Natural killer cell (primary cell): ENCODE results near the gene LRRC8E. TPM values are rescaled to one million over a fixed set of nuclear protein-coding genes. Genes with fewer than 3 reads are reported as not detected.

Experiments used
- ATAC-seq, 3 donors: fragments of 150-1000 bp in 2 of 3; fragments of 200-7000 bp in 1 of 3; cut with Tn5 transposase; 1 replicate in 1 of 3; 2 replicates in 2 of 3; pipeline ENCODE4 v1.10.0; 2021; ENCODE audit warnings: mild to moderate bottlenecking in 2 of 3, moderate library complexity in 2 of 3
- DNase-seq, 2 donors: peaks; one replicate each; pipeline versions ENCODE4 v3.0.0 to v3.0.0-alpha.2; 2013 to 2021; ENCODE audit warnings: mixed read lengths in 1 of 2
- H3K27ac ChIP-seq: one replicate; pipeline ENCODE4 v1.5.1; 2013; ENCODE audit warnings: mild to moderate bottlenecking, low read length
- H3K27me3 ChIP-seq: one replicate; pipeline ENCODE4 v1.6.1; 2013; ENCODE audit warnings: low read length; ENCODE audit not compliant: control insufficient read depth, insufficient read depth
- H3K36me3 ChIP-seq: one replicate; pipeline ENCODE4 v1.6.1; 2013; ENCODE audit warnings: low read length; ENCODE audit not compliant: control insufficient read depth, insufficient read depth
- H3K4me1 ChIP-seq: one replicate; pipeline ENCODE4 v1.6.1; 2013; ENCODE audit warnings: low read length; ENCODE audit not compliant: control insufficient read depth, insufficient read depth
- H3K4me3 ChIP-seq: one replicate; pipeline ENCODE4 v1.5.1; 2013; ENCODE audit warnings: low read length
- H3K9me3 ChIP-seq: one replicate; pipeline ENCODE4 v1.6.1; 2013; ENCODE audit warnings: low read length; ENCODE audit not compliant: control insufficient read depth, insufficient read depth
- H3K27ac Mint-ChIP-seq, 2 donors: one replicate each; pipeline ENCODE4 v1.8.0; 2022; ENCODE audit warnings: mild to moderate bottlenecking in 2 of 2, mixed read lengths in 2 of 2, moderate library complexity in 1 of 2
- H3K27me3 Mint-ChIP-seq, 2 donors: one replicate each; pipeline ENCODE4 v1.8.0; 2022; ENCODE audit warnings: low read depth in 2 of 2, mixed read lengths in 2 of 2
- H3K36me3 Mint-ChIP-seq: one replicate; pipeline ENCODE4 v1.8.0; 2022; ENCODE audit warnings: mixed read lengths
- H3K4me1 Mint-ChIP-seq, 2 donors: one replicate each; pipeline ENCODE4 v1.8.0; 2022; ENCODE audit warnings: mixed read lengths in 2 of 2
- H3K4me3 Mint-ChIP-seq: one replicate; pipeline ENCODE4 v1.8.0; 2022; ENCODE audit warnings: mild to moderate bottlenecking, moderate library complexity, mixed read lengths
- H3K9me3 Mint-ChIP-seq, 2 donors: one replicate each; pipeline ENCODE4 v1.8.0; 2022; ENCODE audit warnings: mixed read lengths in 2 of 2
- WGBS: methylation state at CpG from one replicate; pipeline ENCODE4 v1.1.7; 2013; ENCODE audit warnings: missing lambda C conversion rate; ENCODE audit not compliant: insufficient coverage; 5-methylcytosine and 5-hydroxymethylcytosine counted together
- intact Hi-C: fragments of 100-400 bp; cut with micrococcal nuclease; formaldehyde crosslinking; loops from one replicate; pipeline ENCODE4 v1.14.2; 2022
- total RNA-seq, 4 donors: library from RNA; stranded (reverse); fragments of 120-200 nt in 1 of 4; gene quantifications; one replicate each; pipeline versions ENCODE4 v1.2.3 to v1.2.4, GENCODE V29; 2013 to 2022
- TF ChIP-seq, protein P1 (sequence below): fragments of 200-600 bp; IDR thresholded peaks from one replicate; pipeline ENCODE4 v1.8.0; 2022; ENCODE audit warnings: antibody characterized with exemption

LRRC8E gene
- total RNA-seq, 3 donors from 2014 or later (not counting 1 experiment from before 2014, with no cell fraction given): not detected

GRCh38 chr19:7869910-7870511 is 18.3 kb upstream of the LRRC8E start:
- H3K4me1 ChIP-seq: peaks cover 56% of the 10 kb centered on the region
- H3K9me3 Mint-ChIP-seq: no peaks in the 10 kb centered on the region
- peak overlapping the region; percentile 86 to 89 for H3K27ac Mint-ChIP-seq
- peak in 2 of 3 donors; percentile 4 to 6 for ATAC-seq
- H3K36me3 ChIP-seq: no peaks in the 10 kb centered on the region
- DNase-seq: peak; percentile 41 to 78
- H3K27ac ChIP-seq: no peak overlapping the region
- H3K4me1 Mint-ChIP-seq: peaks cover 12 to 35% of the 10 kb centered on the region in 2 donors
- no peaks in the 10 kb centered on the region for H3K36me3 Mint-ChIP-seq
- peaks cover 4% of the 10 kb centered on the region for H3K9me3 ChIP-seq
- H3K27me3 ChIP-seq: peaks cover 28% of the 10 kb centered on the region
- TF ChIP-seq, protein P1, sequence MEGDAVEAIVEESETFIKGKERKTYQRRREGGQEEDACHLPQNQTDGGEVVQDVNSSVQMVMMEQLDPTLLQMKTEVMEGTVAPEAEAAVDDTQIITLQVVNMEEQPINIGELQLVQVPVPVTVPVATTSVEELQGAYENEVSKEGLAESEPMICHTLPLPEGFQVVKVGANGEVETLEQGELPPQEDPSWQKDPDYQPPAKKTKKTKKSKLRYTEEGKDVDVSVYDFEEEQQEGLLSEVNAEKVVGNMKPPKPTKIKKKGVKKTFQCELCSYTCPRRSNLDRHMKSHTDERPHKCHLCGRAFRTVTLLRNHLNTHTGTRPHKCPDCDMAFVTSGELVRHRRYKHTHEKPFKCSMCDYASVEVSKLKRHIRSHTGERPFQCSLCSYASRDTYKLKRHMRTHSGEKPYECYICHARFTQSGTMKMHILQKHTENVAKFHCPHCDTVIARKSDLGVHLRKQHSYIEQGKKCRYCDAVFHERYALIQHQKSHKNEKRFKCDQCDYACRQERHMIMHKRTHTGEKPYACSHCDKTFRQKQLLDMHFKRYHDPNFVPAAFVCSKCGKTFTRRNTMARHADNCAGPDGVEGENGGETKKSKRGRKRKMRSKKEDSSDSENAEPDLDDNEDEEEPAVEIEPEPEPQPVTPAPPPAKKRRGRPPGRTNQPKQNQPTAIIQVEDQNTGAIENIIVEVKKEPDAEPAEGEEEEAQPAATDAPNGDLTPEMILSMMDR: no peak
- no peak overlapping the region for H3K4me3 ChIP-seq
- intact Hi-C loops: loop anchor here (1.0 to 2.0 kb wide), 3 partner anchors 33 to 50 kb away; partner anchors contain the start of genes MAP2K7 and SNAPC2
- H3K27me3 Mint-ChIP-seq: peaks cover 6 to 37% of the 10 kb centered on the region in 2 donors
- H3K4me3 Mint-ChIP-seq: peak overlapping the region; percentile 79
- WGBS: 13% methylated on average over 30 of the region's 30 CpGs

- H3K36me3 ChIP-seq: no peaks in the 10 kb centered on the region
- peaks cover 28% of the 10 kb centered on the region for H3K27me3 ChIP-seq
- Mint-ChIP-seq H3K4me1 (peaks cover 12 to 35% of the 10 kb centered on the region in 2 donors), H3K4me3 (peak overlapping the region; percentile 79), H3K27me3 (peaks cover 0 to 31% of the 10 kb centered on the region in 2 donors), H3K9me3 (no peaks in the 10 kb centered on the region), H3K36me3 (no peaks in the 10 kb centered on the region), H3K27ac (peak overlapping the region; percentile 86 to 89)
- 43% methylated on average over 11 of the region's 11 CpGs for WGBS
- H3K9me3 ChIP-seq: no peaks in the 10 kb centered on the region
- no peak overlapping the region for H3K27ac ChIP-seq
- peak; percentile 48 to 70 for DNase-seq
- TF ChIP-seq, protein P1: no peak
- intact Hi-C loops: no loop called here
- peaks cover 57% of the 10 kb centered on the region for H3K4me1 ChIP-seq
- no peak overlapping the region for H3K4me3 ChIP-seq
- ATAC-seq: peak in 1 of 3 donors; percentile 2
These were observed 17.5 kb upstream of the LRRC8E start for GRCh38 chr19:7870571-7871436.

DNA sequence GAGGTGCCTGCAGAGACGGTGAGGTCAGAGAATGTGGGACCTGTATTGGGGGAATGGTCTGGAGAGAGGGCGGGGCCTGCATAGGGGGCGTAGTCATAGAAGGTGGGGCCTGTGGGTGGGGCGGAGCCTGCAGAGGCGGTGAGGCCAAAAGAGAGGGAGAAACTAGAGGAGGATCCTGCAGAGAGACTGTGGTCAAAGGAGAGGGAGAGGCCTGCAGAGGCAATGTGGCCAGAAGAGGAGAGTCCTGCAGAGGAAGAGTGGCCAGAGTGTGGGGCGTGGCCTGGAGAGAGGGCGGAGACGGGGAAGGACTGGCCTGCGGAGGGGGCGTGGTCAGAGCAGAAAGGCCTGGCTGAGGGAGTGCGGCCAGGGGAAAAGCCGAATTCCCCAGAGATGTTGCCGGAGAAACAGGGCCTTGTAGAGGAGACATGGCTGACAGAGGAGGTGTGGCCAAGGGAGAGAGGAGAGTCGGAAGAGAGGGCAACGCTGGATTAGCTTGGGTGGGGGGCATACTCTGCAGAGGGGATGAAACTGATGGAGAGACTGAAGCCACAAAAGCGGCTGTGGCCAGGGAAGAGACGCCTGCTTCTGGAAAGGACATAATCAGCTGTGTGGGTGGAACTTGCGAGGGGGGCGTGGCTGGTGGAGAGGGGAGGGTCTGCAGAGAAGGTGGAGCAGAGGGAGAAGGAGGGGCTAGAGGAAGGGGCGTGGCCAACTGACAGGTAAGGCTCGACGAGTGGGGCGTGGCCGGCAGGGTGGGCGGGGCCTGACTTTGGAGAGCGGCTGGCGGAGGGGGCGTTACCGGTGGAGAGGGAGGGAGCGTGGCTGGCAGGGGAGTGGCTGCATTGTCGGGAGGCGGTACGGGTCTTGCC is 16.6 kb upstream of the LRRC8E start:
- Mint-ChIP-seq H3K4me3 (peak overlapping the region; percentile 70), H3K9me3 (no peaks in the 10 kb centered on the region), H3K36me3 (no peaks in the 10 kb centered on the region), H3K4me1 (peaks cover 12 to 35% of the 10 kb centered on the region in 2 donors), H3K27ac (peak overlapping the region; percentile 9 to 62), H3K27me3 (peaks cover 0 to 35% of the 10 kb centered on the region in 2 donors)
- Histone ChIP-seq H3K4me1 (peaks cover 57% of the 10 kb centered on the region), H3K4me3 (no peak overlapping the region), H3K9me3 (no peaks in the 10 kb centered on the region), H3K27me3 (peaks cover 25% of the 10 kb centered on the region), H3K27ac (no peak overlapping the region), H3K36me3 (no peaks in the 10 kb centered on the region)
- TF ChIP-seq, protein P1: no peak
- intact Hi-C loops: no loop called here
- 7% methylated on average over 33 of the region's 33 CpGs for WGBS
- peak in 1 of 3 donors; percentile 4 for ATAC-seq
- DNase-seq: peak; percentile 69 to 91
